Neural progenitor cell (in vitro differentiated cells): Measurements from ENCODE around the gene RNF123. TPM values are rescaled to one million over a fixed set of nuclear protein-coding genes. Genes with fewer than 3 reads are reported as not detected.

ENCODE experiments used
- DNase-seq: peaks from one replicate; pipeline ENCODE4 v3.0.0-alpha.2; 2016; ENCODE audit warnings: low spot score
- H2AFZ ChIP-seq: fragments of 200-600 bp; sonication (generic); replicated peaks from 2 replicates; pipeline ENCODE4 v1.6.1; 2016; ENCODE audit warnings: antibody characterized with exemption
- H3F3A ChIP-seq: fragments of 200-600 bp; sonication (generic); 2 replicates; pipeline ENCODE4 v1.6.1; 2016; ENCODE audit warnings: antibody characterized with exemption, low read depth
- H3K27ac ChIP-seq: fragments of 200-600 bp; sonication (generic); 2 replicates; pipeline ENCODE4 v1.5.1; 2016; ENCODE audit warnings: mild to moderate bottlenecking
- H3K27me3 ChIP-seq: fragments of 200-600 bp; sonication (generic); 2 replicates; pipeline ENCODE4 v1.6.1; 2016; ENCODE audit warnings: mild to moderate bottlenecking, moderate library complexity
- H3K36me3 ChIP-seq: fragments of 200-600 bp; sonication (generic); 2 replicates; pipeline ENCODE4 v1.5.1; 2016
- H3K4me1 ChIP-seq: fragments of 200-600 bp; sonication (generic); 2 replicates; pipeline ENCODE4 v1.6.1; 2016; ENCODE audit warnings: mixed run types
- H3K4me2 ChIP-seq: fragments of 200-600 bp; sonication (generic); 2 replicates; pipeline ENCODE4 v1.6.1; 2016
- H3K4me3 ChIP-seq: fragments of 200-600 bp; sonication (generic); 2 replicates; pipeline ENCODE4 v1.5.1; 2016
- H3K79me2 ChIP-seq: fragments of 200-600 bp; sonication (generic); 2 replicates; pipeline ENCODE4 v1.6.1; 2016; ENCODE audit warnings: low read depth
- H3K9ac ChIP-seq: fragments of 200-600 bp; sonication (generic); 2 replicates; pipeline ENCODE4 v1.6.1; 2016
- H3K9me3 ChIP-seq: fragments of 200-600 bp; sonication (generic); 2 replicates; pipeline ENCODE4 v1.5.1; 2016; ENCODE audit warnings: low read depth
- H4K20me1 ChIP-seq: fragments of 200-600 bp; sonication (generic); 2 replicates; pipeline ENCODE4 v1.6.1; 2016; ENCODE audit warnings: low read depth
- H3K27ac Mint-ChIP-seq: 3 replicates; pipeline ENCODE4 v1.8.0; 2021; ENCODE audit warnings: mixed read lengths
- H3K27me3 Mint-ChIP-seq: 2 replicates; pipeline ENCODE4 v1.8.0; 2022; ENCODE audit warnings: low read depth, mild to moderate bottlenecking, inconsistent platforms, moderate library complexity, mixed read lengths; ENCODE audit not compliant: insufficient read depth
- H3K36me3 Mint-ChIP-seq: 3 replicates; pipeline ENCODE4 v1.8.0; 2021; ENCODE audit warnings: mixed read lengths
- H3K4me1 Mint-ChIP-seq: 3 replicates; pipeline ENCODE4 v1.8.0; 2021; ENCODE audit warnings: mixed read lengths
- H3K4me3 Mint-ChIP-seq: 3 replicates; pipeline ENCODE4 v1.8.0; 2021; ENCODE audit warnings: mild to moderate bottlenecking, moderate library complexity, mixed read lengths
- H3K9me3 Mint-ChIP-seq: 3 replicates; pipeline ENCODE4 v1.8.0; 2020; ENCODE audit warnings: mixed read lengths
- EZH2 ChIP-seq: fragments of 200-600 bp; sonication (generic); IDR thresholded peaks from 2 replicates; pipeline ENCODE4 v1.6.1; 2017; ENCODE audit warnings: antibody characterized with exemption, mild to moderate bottlenecking, moderate library complexity
- EZH2phosphoT487 ChIP-seq: fragments of 200-600 bp; sonication (generic); IDR thresholded peaks from 2 replicates; pipeline ENCODE4 v1.6.1; 2017; ENCODE audit warnings: antibody characterized with exemption
- total RNA-seq: library from RNA; depleted of rRNA; stranded (reverse); fragments of >200 nt; gene quantifications from 2 replicates; pipeline ENCODE4 v1.2.3, GENCODE V29; 2015; ENCODE audit warnings: low replicate concordance
- TF ChIP-seq, protein P1 (sequence below): fragments of 200-600 bp; sonication (generic); IDR thresholded peaks from 2 replicates; pipeline ENCODE4 v1.5.1; 2017; ENCODE audit warnings: antibody characterized with exemption, mild to moderate bottlenecking

Gene RNF123
- total RNA-seq, 1 donor from 2014 or later, result 15.0 TPM

DNA sequence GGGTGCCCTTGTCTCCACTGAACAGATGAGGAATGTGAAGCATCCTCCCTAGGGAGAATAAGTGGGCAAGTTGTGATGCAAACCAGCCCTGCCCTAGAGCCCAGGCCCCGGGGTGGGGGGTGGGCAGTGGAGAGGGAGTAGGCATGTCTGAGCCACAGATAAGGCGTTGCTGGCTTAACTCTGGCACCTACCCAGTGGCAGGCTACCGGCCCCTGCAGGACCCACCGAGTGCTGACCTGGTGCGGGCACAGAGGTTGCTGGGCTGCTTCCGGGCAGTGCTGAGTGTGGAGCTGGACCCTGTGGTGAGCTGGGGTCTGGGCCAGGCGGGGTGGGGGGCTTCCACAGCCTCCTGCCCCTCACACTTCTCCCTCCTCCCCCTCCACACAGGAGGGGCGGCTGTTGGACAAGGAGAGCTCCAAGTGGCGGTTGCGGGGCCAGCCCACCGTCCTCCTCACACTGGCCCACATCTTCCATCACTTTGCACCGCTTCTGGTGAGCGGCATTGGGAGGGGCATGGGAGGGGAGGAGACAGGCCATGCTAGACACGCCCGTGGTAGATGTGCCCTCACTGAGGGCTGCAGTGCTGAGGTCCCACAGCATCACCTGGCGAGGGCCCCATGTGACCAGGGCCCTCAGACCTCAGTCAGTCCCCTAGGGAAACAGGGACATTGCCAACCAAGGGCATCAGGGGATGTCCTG lies 10.1 kb downstream of the RNF123 start:
- no peak for DNase-seq
- Mint-ChIP-seq H3K9me3 (no peaks in the 10 kb centered on the region), H3K4me1 (no peaks in the 10 kb centered on the region), H3K4me3 (no peak overlapping the region), H3K36me3 (peaks cover 2% of the 10 kb centered on the region), H3K27me3 (peaks cover 2% of the 10 kb centered on the region), H3K27ac (no peak overlapping the region)
- Histone ChIP-seq H3F3A (no peaks in the 10 kb centered on the region), H3K4me3 (no peak overlapping the region), H4K20me1 (no peaks in the 10 kb centered on the region), H3K4me1 (no peaks in the 10 kb centered on the region), H3K36me3 (no peaks in the 10 kb centered on the region), H3K4me2 (no peak overlapping the region), H3K9me3 (no peaks in the 10 kb centered on the region), H3K27ac (no peak overlapping the region), H3K27me3 (no peaks in the 10 kb centered on the region), H2AFZ (no peak overlapping the region), H3K79me2 (no peaks in the 10 kb centered on the region), H3K9ac (no peak overlapping the region)
- no peak for TF ChIP-seq EZH2
- TF ChIP-seq EZH2phosphoT487, result no peak
- TF ChIP-seq, protein P1, sequence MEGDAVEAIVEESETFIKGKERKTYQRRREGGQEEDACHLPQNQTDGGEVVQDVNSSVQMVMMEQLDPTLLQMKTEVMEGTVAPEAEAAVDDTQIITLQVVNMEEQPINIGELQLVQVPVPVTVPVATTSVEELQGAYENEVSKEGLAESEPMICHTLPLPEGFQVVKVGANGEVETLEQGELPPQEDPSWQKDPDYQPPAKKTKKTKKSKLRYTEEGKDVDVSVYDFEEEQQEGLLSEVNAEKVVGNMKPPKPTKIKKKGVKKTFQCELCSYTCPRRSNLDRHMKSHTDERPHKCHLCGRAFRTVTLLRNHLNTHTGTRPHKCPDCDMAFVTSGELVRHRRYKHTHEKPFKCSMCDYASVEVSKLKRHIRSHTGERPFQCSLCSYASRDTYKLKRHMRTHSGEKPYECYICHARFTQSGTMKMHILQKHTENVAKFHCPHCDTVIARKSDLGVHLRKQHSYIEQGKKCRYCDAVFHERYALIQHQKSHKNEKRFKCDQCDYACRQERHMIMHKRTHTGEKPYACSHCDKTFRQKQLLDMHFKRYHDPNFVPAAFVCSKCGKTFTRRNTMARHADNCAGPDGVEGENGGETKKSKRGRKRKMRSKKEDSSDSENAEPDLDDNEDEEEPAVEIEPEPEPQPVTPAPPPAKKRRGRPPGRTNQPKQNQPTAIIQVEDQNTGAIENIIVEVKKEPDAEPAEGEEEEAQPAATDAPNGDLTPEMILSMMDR, result no peak

DNA sequence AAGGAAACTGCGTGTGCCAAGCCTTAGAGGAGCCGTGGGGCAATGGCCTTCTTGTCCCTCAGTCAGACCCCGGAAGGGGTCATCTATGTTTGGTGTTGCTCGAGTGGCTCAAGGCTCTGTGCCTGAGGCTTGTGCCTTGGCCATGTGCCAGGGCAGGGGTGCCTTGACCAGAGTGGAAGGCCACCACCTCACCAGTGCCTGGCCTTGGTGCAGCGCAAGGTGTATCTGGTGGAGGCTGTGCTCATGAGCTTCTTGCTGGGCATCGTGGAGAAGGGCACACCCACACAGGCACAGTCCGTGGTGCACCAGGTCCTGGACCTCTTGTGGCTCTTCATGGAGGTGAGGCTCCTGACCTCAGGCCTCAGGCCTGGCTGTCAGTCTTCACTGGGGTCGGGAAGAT lies 10.7 kb downstream of the RNF123 start:
- Histone ChIP-seq H3K79me2 (no peaks in the 10 kb centered on the region), H3K27me3 (no peaks in the 10 kb centered on the region), H3K4me2 (no peak overlapping the region), H3K4me1 (no peaks in the 10 kb centered on the region), H2AFZ (no peak overlapping the region), H3K9ac (no peak overlapping the region), H3K4me3 (no peak overlapping the region), H4K20me1 (no peaks in the 10 kb centered on the region), H3K9me3 (no peaks in the 10 kb centered on the region), H3K27ac (no peak overlapping the region), H3K36me3 (no peaks in the 10 kb centered on the region), H3F3A (no peaks in the 10 kb centered on the region)
- no peak for DNase-seq
- peak overlapping the region; percentile 69 for H3K27ac Mint-ChIP-seq
- H3K4me1 Mint-ChIP-seq, result no peaks in the 10 kb centered on the region
- H3K4me3 Mint-ChIP-seq, result no peak overlapping the region
- TF ChIP-seq EZH2phosphoT487 (no peak), EZH2 (no peak)
- TF ChIP-seq, protein P1, result no peak
- H3K9me3 Mint-ChIP-seq, result no peaks in the 10 kb centered on the region
- peaks cover 2% of the 10 kb centered on the region for H3K27me3 Mint-ChIP-seq
- H3K36me3 Mint-ChIP-seq, result peaks cover 2% of the 10 kb centered on the region

DNA sequence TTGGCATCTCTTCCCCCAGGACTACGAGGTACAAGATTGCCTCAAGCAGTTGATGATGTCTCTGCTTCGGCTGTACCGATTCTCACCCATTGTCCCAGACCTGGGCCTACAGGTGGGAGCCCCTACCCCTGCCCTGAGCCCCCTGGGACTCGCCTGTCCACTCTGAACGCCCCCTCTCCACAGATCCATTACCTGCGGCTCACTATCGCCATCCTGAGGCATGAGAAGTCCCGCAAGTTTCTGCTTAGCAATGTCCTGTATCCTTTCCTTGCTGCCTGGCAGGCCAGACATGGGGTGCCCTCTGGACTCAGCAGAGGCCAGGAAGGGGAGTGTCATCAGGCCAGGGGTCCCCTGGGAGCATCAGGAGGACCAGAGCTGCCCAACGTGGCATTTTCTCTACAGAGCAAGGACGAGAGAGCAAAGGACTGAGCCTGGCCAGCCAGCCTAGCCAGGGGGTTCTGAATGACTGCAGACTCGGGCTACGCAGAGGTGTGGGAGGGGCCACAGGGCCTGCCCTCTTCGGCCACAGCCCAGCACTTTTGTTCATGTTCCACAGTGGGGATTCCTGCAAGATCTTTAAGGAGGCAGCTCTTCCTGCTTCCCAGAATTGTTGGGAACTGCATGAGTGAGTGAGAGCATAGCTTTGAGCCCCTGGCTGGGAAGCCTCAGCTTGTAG lies 11.2 kb downstream of the RNF123 start:
- Histone ChIP-seq H4K20me1 (no peaks in the 10 kb centered on the region), H3K27me3 (no peaks in the 10 kb centered on the region), H3K36me3 (no peaks in the 10 kb centered on the region), H3K27ac (peak overlapping the region; percentile 20), H3K79me2 (no peaks in the 10 kb centered on the region), H2AFZ (no peak overlapping the region), H3K4me1 (no peaks in the 10 kb centered on the region), H3K9me3 (no peaks in the 10 kb centered on the region), H3K9ac (peak overlapping the region; percentile 32), H3K4me2 (no peak overlapping the region), H3K4me3 (no peak overlapping the region), H3F3A (no peaks in the 10 kb centered on the region)
- peak overlapping the region; percentile 43 for H3K4me3 Mint-ChIP-seq
- no peak for TF ChIP-seq EZH2
- TF ChIP-seq, protein P1, result peak; percentile 37
- no peaks in the 10 kb centered on the region for H3K9me3 Mint-ChIP-seq
- no peaks in the 10 kb centered on the region for H3K4me1 Mint-ChIP-seq
- H3K27ac Mint-ChIP-seq, result peak overlapping the region; percentile 17
- peaks cover 2% of the 10 kb centered on the region for H3K36me3 Mint-ChIP-seq
- DNase-seq, result peak; percentile 21
- H3K27me3 Mint-ChIP-seq, result peaks cover 2% of the 10 kb centered on the region
